ENCODE measurements around the gene FAM13C. TPM values are rescaled to one million over a fixed set of nuclear protein-coding genes. Genes with fewer than 3 reads are reported as not detected.
A peak's percentile ranks its signal among the peaks of the same experiment; 100 is the strongest.

Gene FAM13C
- total RNA-seq, 3 donors from 2014 or later, result 6.9 to 17.8 (median 13.9) TPM

DNA sequence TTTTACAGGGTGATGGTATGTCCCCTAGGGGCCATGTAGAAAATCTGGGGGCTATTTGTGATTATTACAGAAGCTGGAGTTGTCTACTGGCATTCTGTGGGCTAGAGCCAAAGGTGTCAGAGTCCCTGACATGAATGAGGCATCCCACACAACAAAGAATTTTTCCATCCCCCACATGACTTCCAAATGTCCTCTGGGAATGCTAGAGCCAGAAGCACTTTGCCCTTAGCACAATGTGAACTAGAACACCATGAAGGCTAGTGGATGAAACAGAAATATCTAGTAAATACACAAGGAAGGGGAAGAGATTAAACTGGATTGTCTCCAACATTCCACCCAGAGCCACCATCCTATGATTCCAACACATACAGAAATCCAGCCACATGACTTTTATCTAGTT lies 46.9 kb downstream of the FAM13C start:
- H3K9me3 ChIP-seq, result no peaks in the 10 kb centered on the region
- peak overlapping the region in 1 of 2 donors; percentile 25 for H3K27ac ChIP-seq
- H3K27me3 ChIP-seq, result no peaks in the 10 kb centered on the region
- no peaks in the 10 kb centered on the region for H3K4me1 ChIP-seq
- H3K36me3 ChIP-seq, result no peaks in the 10 kb centered on the region
- intact Hi-C loops (cut with DNase I; ENCODE audit: low total_unique reads), result no loop called here
- DNase-seq (ENCODE audit: low spot score in 2 of 2), result no peak
- H3K4me3 ChIP-seq, result no peak overlapping the region
- TF ChIP-seq POLR2AphosphoS5 (IDR thresholded peaks at IDR 0.05) (no peak), POLR2A (IDR thresholded peaks at IDR 0.05) (no peak), CTCF (IDR thresholded peaks at IDR 0.05) (no peak)

GRCh38 chr10:59314268-59314667 lies 48.1 kb downstream of the FAM13C start:
- H3K27me3 ChIP-seq, result no peaks in the 10 kb centered on the region
- H3K4me3 ChIP-seq, result no peak overlapping the region
- TF ChIP-seq POLR2A (IDR thresholded peaks at IDR 0.05) (no peak), CTCF (IDR thresholded peaks at IDR 0.05) (no peak), POLR2AphosphoS5 (IDR thresholded peaks at IDR 0.05) (no peak)
- H3K9me3 ChIP-seq, result no peaks in the 10 kb centered on the region
- H3K4me1 ChIP-seq, result no peaks in the 10 kb centered on the region
- no peak for DNase-seq (ENCODE audit: low spot score in 2 of 2)
- intact Hi-C loops (cut with DNase I; ENCODE audit: low total_unique reads), result no loop called here
- no peaks in the 10 kb centered on the region for H3K36me3 ChIP-seq
- peak overlapping the region in 1 of 2 donors; percentile 19 for H3K27ac ChIP-seq

- TF ChIP-seq CTCF (IDR thresholded peaks at IDR 0.05) (no peak), POLR2A (IDR thresholded peaks at IDR 0.05) (no peak), POLR2AphosphoS5 (IDR thresholded peaks at IDR 0.05) (no peak)
- no peaks in the 10 kb centered on the region for H3K36me3 ChIP-seq
- H3K27me3 ChIP-seq, result no peaks in the 10 kb centered on the region
- H3K4me3 ChIP-seq, result no peak overlapping the region
- H3K4me1 ChIP-seq, result no peaks in the 10 kb centered on the region
- peak overlapping the region in 1 of 2 donors; percentile 25 for H3K27ac ChIP-seq
- H3K9me3 ChIP-seq, result no peaks in the 10 kb centered on the region
- intact Hi-C loops (cut with DNase I; ENCODE audit: low total_unique reads), result no loop called here
- no peak for DNase-seq (ENCODE audit: low spot score in 2 of 2)
Observed at GRCh38 chr10:59312247-59312646, 50.1 kb downstream of the FAM13C start.

DNA sequence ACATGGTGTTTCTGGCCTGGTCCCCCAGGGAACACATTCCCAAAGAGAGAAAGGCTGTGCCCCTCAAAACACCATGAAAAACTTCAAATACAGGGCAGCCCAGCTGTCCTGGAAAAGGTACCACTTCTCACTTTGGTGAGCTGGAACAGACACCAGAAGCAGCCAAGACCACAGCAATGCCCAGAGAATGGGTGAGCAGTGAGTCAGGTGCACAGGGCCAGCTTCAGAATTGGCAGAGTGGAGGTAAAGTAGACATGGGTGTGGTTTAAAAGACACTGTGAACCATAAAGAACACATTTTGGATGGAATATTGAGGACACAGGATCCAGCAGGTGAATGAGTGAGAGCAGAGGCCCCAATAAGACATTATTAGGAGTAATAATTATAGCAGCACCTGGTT lies 51.3 kb downstream of the FAM13C start:
- DNase-seq (ENCODE audit: low spot score in 2 of 2), result no peak
- H3K36me3 ChIP-seq, result no peaks in the 10 kb centered on the region
- no peaks in the 10 kb centered on the region for H3K4me1 ChIP-seq
- H3K4me3 ChIP-seq, result no peak overlapping the region
- intact Hi-C loops (cut with DNase I; ENCODE audit: low total_unique reads), result no loop called here
- H3K27me3 ChIP-seq, result no peaks in the 10 kb centered on the region
- H3K9me3 ChIP-seq, result no peaks in the 10 kb centered on the region
- no peak for TF ChIP-seq POLR2AphosphoS5 (IDR thresholded peaks at IDR 0.05)
- TF ChIP-seq CTCF (IDR thresholded peaks at IDR 0.05), result no peak
- no peak for TF ChIP-seq POLR2A (IDR thresholded peaks at IDR 0.05)
- peak overlapping the region in 1 of 2 donors; percentile 43 for H3K27ac ChIP-seq

DNA sequence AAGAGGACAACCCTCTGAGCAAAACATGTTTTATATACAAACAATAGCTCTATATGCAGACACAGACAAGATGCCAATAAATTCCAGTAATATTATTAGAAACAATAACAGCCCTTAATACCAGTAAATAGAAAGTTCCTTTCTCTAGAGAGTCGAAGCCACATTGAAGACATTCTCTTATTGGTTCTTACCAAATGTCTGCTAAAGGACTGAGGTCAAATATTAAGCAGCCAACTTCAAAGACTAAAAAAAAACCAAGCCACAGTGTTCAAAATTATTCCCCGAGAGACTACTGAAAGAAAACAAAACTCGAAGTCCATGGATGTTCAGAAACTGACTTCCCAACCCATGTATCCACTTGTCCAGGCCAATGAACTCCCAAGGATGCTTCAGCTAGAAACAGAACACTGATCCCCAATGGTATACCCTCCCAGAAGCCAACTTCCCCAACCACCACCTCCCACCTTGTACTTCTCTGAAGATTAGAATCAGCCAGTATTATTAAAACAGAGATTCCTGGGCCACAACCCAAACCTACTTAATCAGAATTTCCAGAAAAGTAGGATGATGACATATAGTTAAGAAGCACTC lies 51.9 kb downstream of the FAM13C start:
- DNase-seq (ENCODE audit: low spot score in 2 of 2), result no peak
- no peak for TF ChIP-seq POLR2AphosphoS5 (IDR thresholded peaks at IDR 0.05)
- TF ChIP-seq CTCF (IDR thresholded peaks at IDR 0.05), result no peak
- no peak for TF ChIP-seq POLR2A (IDR thresholded peaks at IDR 0.05)
- intact Hi-C loops (cut with DNase I; ENCODE audit: low total_unique reads), result no loop called here
- no peak overlapping the region for H3K4me3 ChIP-seq
- no peaks in the 10 kb centered on the region for H3K4me1 ChIP-seq
- no peaks in the 10 kb centered on the region for H3K36me3 ChIP-seq
- no peaks in the 10 kb centered on the region for H3K9me3 ChIP-seq
- H3K27me3 ChIP-seq, result no peaks in the 10 kb centered on the region
- peak overlapping the region in 1 of 2 donors; percentile 43 for H3K27ac ChIP-seq
